Kidney glomerular epithelial cell (primary cell): ENCODE results near the gene UBA3.

Source experiments
- DNase-seq: peaks from one replicate; lab custom pipeline; 2025; lab: John Stamatoyannopoulos, UW

The UBA3 gene

GRCh38 chr3:69066121-69066520, 14.0 kb downstream of the UBA3 start:
- no peak for DNase-seq

GRCh38 chr3:69065318-69065964, 14.7 kb downstream of the UBA3 start:
- no peak for DNase-seq

DNA sequence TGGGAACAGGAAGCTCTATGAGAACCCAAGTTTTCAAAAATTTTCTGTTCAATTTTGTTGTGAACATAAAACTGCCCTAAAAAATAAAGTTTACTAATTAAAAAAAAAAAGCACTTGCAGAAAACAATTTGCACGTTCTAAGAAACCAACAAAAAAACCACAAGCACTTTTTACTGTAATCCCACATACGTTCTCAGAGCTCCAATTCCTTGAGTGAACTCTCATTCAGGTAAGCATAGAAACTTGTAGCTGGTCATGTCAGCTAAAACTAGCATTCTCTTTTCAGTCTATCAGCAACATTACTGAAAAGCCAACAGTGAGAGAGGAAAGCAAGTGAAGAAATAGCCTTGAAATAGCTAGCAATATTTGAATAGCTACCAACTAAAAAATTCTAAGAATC, 16.5 kb downstream of the UBA3 start:
- DNase-seq: no peak

DNA sequence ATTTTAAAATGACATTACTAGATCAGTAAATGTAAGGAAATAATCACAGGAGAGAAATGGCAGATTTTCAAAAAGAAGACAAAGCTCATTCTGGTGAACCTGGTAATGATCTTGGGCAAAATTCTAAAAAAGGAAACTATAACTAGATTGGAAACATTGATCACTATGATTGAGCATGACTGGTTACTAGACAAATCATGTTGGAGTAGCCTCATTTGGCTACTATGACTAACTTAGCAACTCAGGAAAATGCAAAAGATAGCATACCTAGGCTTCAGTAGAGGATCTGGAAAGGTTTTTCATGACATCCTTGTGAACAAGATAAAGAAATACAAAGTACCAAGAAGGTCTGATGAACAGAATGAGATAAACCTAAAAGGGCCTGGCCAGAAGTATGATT, 20.5 kb downstream of the UBA3 start:
- no peak for DNase-seq

GRCh38 chr3:69058947-69059224, 21.3 kb downstream of the UBA3 start:
- DNase-seq: no peak

DNA sequence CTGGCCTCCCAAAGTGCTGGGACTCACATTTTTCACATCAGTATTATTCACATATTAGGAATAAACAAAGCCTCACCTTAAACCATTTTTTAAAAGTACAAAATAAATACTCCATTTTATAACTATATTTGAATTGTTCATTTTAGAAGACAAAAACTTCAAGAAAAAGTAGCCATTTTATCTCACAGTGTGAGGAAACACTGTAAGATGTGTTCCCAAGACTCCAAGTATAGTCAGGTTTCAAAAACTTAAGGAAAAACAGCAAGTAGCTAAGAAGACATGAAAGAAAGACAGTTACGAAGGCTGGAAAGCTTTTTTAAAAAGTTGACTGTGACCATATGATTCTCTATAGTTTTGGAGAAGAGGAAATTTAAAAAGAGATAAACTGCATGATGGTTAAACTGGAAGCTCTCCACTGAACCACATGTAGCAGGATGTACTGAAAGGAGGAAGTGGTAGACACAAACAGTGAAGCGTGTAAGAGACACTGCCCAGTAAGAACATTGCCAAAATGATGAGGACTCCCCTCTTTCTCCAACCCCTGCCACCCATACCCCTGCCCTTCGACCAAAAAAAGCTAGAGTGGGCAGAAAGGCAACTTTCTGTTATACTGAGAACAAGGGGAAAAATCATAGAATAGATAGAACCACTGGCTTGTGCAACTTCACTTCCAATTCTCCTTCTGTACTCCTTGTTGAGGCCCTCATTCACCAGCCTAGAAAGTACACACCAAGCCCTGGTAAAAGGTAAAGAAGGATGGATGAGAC, 21.8 kb downstream of the UBA3 start:
- no peak for DNase-seq

DNA sequence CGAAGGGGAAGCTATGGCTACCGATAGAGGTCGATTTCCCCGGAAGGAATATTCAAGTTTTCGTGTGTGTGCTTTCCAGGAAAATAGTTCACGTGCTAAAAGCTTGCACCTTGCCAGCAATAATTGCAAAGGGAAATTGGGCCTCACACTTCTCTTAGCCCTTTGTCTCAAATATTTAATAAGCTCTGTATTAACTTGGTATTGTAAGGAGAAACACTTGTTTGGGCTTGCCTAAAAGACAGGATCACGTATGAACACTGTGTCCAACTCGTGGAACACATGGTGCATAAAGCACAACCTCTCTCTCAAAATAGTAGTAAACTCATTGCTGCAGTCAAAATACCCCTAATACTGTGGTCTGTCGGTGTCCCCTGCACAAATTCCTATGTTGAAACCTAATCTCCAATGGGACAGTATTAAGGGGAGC, 27.7 kb downstream of the UBA3 start:
- DNase-seq: no peak

- DNase-seq: no peak
These were observed 28.3 kb downstream of the UBA3 start, which contains the start of gene TMF1 for GRCh38 chr3:69051756-69052471. TSS of gene TMF1 (minus strand) at chr3:69052333. CDS start at chr3:69052086, 247 bp downstream.

DNA sequence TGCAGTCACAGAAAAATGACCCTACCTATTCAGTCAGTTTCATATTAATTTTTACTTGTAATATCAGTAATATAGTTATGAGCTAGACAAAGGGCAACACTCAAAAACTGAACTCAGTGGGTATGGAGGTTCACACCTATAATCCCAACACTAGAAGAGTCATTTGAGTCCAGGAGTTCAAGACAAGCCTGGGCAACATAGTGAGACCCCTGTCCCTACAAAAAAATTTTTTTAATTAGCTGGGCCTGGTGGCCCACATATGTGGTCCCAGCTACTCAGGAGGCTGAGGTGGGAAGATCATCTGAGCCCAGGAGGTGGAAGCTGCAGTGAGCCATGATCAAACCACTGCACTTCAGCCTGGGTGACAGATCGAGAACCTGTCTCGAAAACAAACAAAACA, 31.2 kb downstream of the UBA3 start:
- DNase-seq: no peak

DNA sequence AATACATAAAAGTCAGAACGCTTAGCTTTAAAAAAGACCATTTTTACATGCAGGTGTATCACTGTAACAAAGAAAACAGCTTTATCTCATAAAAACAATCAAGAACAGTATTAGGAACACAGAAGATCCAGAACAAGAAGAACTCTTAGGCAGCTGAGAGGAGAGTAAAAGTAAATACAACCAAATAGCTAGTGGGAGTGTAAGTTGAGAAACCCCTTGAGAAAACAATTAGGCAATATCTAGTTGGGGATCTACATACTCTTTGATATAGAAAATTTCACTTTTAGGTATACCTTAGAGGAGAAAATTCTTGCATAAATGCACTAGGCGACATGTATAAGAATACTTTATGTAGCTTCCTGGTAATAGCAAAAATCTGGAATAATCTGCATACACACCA, 35.6 kb downstream of the UBA3 start:
- DNase-seq: no peak

GRCh38 chr3:69033470-69033869, 46.7 kb downstream of the UBA3 start:
- no peak for DNase-seq

DNA sequence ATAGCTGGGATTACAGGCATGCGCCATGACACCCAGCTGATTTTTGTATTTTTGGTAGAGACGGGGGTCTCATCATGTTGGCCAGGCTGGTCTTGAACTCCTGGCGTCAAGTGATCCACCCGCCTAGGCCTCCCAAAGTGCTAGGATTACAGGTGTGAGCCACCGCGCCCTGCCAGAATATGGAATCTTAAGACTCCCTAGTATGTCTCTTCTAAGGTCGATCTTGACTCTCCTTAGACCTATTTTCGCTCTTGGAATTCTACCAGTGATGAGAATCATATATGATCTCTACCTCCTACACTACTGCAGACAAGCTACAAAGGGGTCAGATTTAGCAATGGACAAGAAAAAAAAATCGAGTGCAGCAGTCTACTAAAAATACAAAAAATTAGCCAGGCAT, 47.4 kb downstream of the UBA3 start:
- DNase-seq: no peak

DNA sequence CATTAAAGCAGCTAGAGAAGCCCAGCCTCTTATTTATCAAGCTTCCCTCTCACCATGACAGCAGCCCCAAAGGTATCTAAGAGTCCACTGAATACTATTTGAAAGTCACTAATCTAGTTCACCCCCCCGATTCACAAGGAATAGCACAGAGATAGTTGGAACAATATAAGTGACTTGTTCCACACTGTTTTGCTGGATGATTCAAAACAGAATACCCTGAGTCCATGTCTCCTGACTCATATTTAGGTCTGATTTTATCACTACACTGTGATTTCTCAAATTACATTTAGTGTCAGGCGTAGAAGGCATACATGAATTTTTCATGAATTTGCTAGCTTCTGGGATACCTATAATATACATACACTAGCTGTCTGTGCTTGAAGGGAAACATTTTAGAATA, 48.0 kb downstream of the UBA3 start:
- no peak for DNase-seq

- no peak for DNase-seq
These were observed 48.5 kb downstream of the UBA3 start for GRCh38 chr3:69031635-69032034.

- DNase-seq: no peak
These were observed 59.3 kb downstream of the UBA3 start for GRCh38 chr3:69020857-69021256.

DNA sequence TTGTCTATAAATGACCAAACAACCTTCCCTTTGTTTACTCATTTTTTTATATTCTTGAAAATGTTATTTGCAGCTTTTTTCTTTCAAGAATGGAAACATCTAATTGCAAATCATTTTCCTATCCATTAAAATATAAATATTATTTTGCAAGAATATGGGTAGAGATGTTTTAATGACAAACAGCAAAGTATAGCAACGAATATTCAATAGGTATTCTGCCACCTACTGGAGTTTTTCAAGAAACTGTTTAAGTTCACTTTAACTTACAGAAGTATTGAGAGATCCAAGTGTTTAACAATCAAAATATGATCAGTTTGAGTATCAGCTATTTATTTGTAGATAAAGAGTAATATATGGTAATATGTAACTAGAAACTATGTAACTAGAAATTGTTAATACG, 59.7 kb downstream of the UBA3 start:
- peak; percentile 7 for DNase-seq

DNA sequence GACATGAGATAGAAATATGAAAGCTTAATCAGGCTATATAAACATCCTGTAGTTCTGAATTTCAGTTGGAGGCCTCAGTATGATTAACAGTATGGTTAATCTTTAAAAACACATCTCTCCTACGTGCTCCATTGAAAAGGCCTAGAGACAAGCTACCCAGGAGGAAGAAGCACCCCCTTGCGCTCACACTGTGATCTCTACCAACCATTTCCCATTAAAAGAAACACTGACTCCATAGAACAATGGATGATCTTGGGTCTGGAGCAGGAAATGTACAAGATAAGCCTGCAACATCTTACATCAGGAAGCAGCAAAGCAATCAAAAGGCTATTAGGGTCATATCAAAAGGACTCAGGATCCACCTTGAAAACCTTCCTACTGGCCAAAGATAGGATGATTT, 63.3 kb downstream of the UBA3 start:
- DNase-seq: peak; percentile 27

- DNase-seq: no peak
These were observed 64.1 kb downstream of the UBA3 start for GRCh38 chr3:69016102-69016501.

- peak; percentile 39 for DNase-seq
These were observed 66.1 kb downstream of the UBA3 start for GRCh38 chr3:69014022-69014580.

GRCh38 chr3:69013253-69014021, 66.7 kb downstream of the UBA3 start, which contains the start of gene EOGT:
TSS of gene EOGT (minus strand) at chr3:69013684. CDS start at chr3:69009846, 3,838 bp downstream.
- peak; percentile 79 for DNase-seq

DNA sequence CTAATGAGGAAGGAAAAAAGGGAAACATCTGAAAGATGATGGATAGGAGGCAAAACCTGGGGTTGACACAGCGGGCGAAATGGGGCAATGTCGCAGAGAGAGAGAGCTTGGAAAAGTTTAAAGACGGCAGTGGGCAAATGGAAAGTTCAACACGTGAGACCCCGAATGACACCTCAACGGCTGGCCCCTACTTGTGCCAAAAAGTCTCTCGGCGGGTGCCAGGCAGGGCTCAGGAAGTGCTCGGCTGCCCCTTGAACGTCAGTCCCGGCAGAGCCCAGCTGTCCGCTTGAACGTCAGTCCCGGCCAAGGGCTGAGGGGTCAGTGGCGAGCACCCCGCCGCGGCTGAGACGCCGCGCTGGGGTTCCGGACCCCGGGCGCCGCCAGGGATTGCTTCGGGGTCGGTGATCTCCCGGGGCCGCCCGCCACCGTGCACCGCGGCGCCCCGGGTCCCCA, 67.3 kb downstream of the UBA3 start:
- peak; percentile 7 for DNase-seq
